SIG-M5 treated with dmso at 0.1 percent for 504 hours (cell line): ENCODE results near the gene GNPNAT1.
A peak's percentile ranks its signal among the peaks of the same experiment; 100 is the strongest.

Experiments used
- DNase-seq: peaks from one replicate; lab custom pipeline; 2025; ENCODE audit not compliant: unreplicated experiment; lab: John Stamatoyannopoulos, UW

The GNPNAT1 gene

DNA sequence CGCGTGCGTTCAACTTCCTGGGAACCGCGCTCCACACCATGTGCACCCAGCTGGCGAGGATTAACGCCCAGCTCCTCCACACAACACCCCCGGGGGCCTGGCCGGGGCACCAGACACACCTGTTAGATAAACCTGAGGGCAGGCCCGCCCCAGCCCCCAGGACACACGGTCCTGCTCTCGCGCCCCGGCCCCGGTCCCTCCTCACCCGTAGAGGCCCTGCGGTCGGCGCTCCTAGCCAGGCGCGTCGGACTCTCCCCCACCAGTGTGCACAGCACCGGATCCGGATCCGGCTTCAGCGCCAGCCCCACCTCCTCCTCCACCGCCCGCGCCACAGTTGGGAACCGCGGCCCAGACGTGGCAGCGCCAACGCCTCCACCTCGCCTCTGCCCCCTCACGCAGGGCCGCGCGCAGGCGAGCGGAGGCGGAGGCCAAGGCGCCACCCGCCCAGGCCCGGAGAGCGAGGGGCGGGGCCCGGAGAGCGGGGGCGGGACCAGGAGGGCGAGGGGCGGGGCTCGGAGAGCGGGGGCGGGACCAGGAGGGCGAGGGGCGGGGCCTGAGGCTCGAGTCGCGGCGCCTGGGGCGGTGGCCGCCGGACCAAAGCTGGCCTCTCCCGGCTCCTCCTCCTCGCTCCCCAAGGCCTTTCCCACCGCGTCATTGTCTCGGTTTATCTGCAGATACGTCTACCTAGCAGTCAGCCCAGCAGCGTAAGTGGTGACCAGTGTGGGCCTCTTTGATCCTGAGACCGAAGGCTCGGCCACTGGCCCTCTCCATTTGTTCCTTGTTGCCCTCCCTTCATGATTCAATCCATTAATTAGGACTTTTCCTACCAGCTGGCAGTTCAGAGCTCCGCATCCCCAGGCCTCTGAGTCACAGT is at the start of gene GNPNAT1:
GNPNAT1 (minus strand) TSS at position 385 of the 874 bp plus-strand sequence. CDS start 6,957 bp downstream, outside the sequence.
- peak; percentile 84 for DNase-seq

- DNase-seq: peak; percentile 41
Observed at GRCh38 chr14:52840877-52841276, 49.5 kb upstream of the GNPNAT1 start.

- DNase-seq: no peak
Observed at GRCh38 chr14:52837451-52837850, 46.0 kb upstream of the GNPNAT1 start.

DNA sequence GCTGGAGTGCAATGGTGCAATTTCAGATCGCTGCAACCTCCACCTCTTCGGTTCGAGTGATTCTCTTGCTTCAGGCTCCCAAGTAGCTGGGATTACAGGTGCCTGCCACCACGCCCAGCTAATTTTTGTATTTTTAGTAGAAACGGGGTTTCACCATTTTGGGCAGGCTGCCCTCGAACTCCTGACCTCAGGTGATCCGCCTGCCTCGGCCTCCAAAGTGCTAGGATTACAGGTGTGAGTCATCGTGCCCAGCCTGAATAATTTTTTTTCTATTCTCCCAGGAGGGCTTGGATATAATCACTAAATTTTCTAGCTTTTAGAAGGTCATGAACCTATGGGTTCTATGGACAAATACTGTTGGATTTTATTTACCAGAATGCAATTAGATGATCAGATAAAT is 44.7 kb upstream of the GNPNAT1 start:
- DNase-seq: no peak

- DNase-seq: peak; percentile 2
Observed at GRCh38 chr14:52835122-52835903, 43.9 kb upstream of the GNPNAT1 start.

- no peak for DNase-seq
Observed at GRCh38 chr14:52834440-52834842, 43.0 kb upstream of the GNPNAT1 start.

DNA sequence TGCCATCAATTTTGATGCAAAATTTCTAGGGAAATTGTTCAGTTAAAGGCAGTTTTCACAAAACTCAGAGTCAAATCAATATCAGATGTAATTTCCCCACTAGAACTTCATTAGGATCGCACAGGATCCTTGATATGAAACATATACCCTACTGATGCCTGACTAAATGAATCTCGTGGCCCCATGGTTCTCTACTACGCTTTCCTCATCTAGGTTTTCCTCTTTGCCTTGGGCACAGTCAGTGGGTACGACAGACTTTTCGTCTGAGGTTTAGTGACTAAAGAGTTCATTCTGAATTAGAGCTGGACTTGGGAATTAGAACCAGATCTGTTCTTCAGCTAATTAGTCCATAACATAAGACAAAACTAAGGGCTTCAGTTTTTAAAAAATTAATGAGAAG is 42.5 kb upstream of the GNPNAT1 start:
- no peak for DNase-seq

DNA sequence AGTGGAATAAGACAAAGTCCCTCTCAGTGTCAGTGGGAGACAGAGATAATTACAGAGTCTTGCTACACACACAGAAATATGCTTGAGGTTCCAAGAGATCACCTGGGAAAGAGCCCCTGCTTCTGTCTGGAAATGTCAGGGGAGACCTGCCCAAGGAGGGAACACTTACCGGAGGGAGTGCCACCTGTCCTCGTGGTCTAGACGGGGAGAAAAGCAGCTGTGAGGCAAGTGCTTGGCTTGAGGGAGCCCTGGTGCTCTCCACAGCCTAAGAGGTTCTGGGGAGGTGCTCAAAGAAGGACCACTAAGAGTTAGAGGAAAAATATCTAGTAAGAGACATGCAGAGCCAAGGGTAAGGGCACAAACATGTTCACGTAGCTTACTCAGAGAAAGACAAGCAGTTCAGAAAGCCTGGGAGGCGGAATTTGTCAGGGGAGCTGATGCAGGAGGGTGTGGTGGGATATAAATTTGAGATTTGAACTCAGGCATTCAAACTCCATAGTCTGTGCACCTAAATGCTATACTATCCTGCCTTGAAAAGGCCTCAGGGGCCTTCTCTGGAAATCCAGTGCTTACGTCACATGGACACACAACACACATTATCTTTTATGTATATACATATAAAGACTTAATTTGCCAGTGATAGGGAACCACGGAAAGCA is 38.2 kb upstream of the GNPNAT1 start:
- DNase-seq: no peak

- no peak for DNase-seq
Observed at GRCh38 chr14:52827426-52827825, 36.0 kb upstream of the GNPNAT1 start.

DNA sequence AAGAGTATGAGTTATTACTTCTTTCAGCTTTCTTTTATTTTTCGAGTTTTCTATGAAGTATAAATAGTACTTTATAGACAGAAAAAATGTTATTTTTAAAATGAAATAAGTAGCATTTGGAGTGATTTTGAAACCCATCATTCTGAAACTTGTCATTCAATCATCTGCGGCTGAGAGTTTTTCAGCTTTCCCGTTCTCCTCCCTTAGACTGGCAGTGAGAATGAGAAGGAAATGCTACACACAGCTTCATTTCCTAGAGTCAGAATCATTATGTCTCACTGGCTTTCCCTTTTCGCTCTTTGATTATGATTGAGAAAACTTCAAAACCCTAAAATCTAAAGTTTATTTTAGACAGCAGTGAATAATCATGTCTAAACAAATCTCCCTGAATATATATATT is 33.7 kb upstream of the GNPNAT1 start:
- no peak for DNase-seq

DNA sequence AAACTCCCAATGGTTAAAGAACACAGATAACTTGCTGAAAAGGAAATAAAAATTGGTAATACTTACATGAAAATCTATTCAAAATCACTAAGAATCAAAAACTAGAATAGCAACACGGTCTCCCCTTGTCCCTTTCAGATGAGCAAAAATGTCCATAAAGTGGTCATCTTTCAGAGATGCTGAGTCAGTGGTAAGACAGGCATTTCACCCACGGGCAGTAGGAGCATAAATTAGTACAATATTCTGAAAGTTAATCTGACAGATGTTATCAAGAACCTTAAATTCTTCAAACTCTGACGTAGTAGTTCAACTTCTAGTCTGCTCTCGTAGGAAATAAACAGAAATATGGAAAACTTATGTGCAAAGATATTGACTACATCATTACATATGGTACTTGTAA is 33.1 kb upstream of the GNPNAT1 start:
- DNase-seq: no peak

DNA sequence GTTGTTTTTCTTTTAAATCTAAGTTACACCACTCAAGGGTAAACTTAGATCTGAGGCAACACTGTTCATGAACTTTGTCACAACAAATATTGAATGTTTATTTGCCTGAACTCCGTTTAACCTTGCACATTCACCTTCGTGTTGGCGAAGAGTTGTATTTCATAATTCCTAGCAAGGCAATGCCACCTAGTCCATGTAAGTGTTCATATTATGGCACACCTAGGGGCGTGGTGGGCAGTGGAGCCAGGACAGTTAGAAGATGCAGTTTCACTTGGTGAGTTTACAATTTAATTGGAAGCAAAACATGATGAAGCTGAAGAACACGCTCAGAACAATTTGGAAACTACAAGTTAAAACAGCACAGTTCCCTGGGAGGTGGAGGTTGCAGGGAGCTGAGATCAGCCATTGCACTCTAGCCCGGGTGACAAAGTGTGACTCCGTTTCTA is 30.4 kb upstream of the GNPNAT1 start:
- DNase-seq: no peak

- DNase-seq: no peak
Observed at GRCh38 chr14:52808101-52808500, 16.7 kb upstream of the GNPNAT1 start.

GRCh38 chr14:52806115-52806514 is 14.7 kb upstream of the GNPNAT1 start:
- DNase-seq: no peak

DNA sequence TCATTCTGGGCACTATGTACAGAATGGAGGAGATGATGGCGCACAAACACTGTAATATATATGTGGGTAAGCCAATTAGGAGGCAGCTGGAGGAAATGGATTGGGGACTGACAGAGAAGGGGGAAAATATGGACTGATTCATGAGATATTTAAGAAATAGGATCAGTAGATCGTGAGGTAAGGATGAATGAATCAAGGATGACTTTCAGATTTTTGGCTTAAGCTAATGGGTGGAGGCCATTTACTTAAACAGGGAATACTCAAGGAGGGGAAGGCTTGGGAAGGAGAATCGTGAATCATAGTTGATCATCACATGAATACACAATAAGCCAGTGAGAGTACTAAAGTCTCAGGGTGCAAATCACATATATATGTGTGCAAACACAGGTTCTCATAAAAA is 11.2 kb upstream of the GNPNAT1 start:
- no peak for DNase-seq

- DNase-seq: peak; percentile 8
Observed at GRCh38 chr14:52801014-52801712, 9.8 kb upstream of the GNPNAT1 start.

GRCh38 chr14:52798826-52799225 is 7.4 kb upstream of the GNPNAT1 start:
- DNase-seq: no peak

- DNase-seq: no peak
Observed at GRCh38 chr14:52797653-52798052, 6.2 kb upstream of the GNPNAT1 start.

DNA sequence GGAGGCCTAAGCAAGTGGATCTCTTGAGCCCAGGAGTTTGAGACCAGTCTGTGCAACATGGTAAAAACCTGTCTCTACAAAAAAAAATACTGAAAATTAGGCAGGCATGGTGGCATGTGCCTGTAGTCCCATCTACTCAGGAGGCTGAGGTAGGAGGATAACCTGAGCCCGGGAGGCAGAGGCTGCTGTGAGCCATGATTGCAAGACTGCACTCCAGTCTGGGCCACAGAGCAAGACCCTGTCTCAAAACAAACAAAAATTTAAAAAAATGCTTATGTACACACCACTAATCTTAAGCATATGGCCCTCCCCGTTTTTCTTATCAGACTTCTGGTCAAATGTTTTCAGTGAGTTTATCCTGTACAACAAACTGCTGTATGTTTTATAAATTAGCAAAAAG is 1.7 kb upstream of the GNPNAT1 start:
- no peak for DNase-seq

GRCh38 chr14:52792097-52792415 is 649 bp upstream of the GNPNAT1 start:
- no peak for DNase-seq

DNA sequence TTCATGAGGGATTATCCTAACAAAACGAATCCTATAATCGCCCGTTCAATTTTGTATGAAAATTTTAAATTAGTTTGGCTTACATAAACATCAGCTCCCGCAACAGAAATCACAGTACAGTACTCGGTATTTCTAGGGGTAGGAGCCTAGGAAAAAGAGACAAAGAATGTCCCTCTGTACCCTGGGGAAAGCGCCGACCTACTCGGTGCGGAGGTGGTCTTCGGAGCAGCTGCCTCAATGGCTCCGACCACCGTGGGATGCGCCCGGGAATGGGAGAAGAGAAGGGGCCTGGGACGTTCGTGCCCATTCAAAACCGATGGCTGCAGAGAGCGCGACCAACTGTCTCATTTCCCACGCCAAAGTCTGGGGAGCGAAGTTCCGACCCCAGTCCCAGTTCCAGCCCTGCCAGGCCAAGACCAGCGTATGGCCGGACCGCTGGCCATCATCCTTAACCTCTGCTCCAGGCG is 618 bp downstream of the GNPNAT1 start:
- DNase-seq: no peak
